Upper lobe of left lung (tissue), 6 donors: Measurements from ENCODE around the gene TFPI. TPM values are rescaled to one million over a fixed set of nuclear protein-coding genes. Genes with fewer than 3 reads are reported as not detected.

ENCODE experiments used
- ATAC-seq, 2 donors: fragments of 200-7000 bp; cut with Tn5 transposase; one replicate each; pipeline ENCODE4 v1.9.1; 2022; ENCODE audit warnings: mild to moderate bottlenecking in 2 of 2, moderate library complexity in 2 of 2; ENCODE audit not compliant: low FRiP score in 2 of 2
- DNase-seq, 2 donors: peaks; one replicate each; pipeline ENCODE4 v3.0.0-alpha.2; 2019 to 2020
- H3K27ac ChIP-seq, 4 donors: fragments of 200-600 bp; sonication (generic); one replicate each; pipeline ENCODE4 v1.5.1; 2016 to 2019
- H3K27me3 ChIP-seq, 4 donors: fragments of 200-600 bp; sonication (generic); one replicate each; pipeline ENCODE4 v1.5.1; 2017 to 2019
- H3K36me3 ChIP-seq, 4 donors: fragments of 200-600 bp; sonication (generic); one replicate each; pipeline ENCODE4 v1.5.1; 2016 to 2019
- H3K4me1 ChIP-seq, 4 donors: fragments of 200-600 bp; sonication (generic); one replicate each; pipeline ENCODE4 v1.5.1; 2018 to 2019
- H3K4me3 ChIP-seq, 4 donors: fragments of 200-600 bp; sonication (generic); one replicate each; pipeline ENCODE4 v1.5.1; 2017 to 2019; ENCODE audit warnings: mild to moderate bottlenecking in 2 of 4, moderate library complexity in 1 of 4
- H3K9me3 ChIP-seq, 4 donors: fragments of 200-600 bp; sonication (generic); one replicate each; pipeline ENCODE4 v1.5.1; 2018 to 2019
- EP300 ChIP-seq, 4 donors: sonication (generic); formaldehyde crosslinking; IDR thresholded peaks; one replicate each; pipeline ENCODE4 v1.5.1; 2017; ENCODE audit warnings: antibody characterized with exemption in 4 of 4, control low read depth in 2 of 4
- POLR2A ChIP-seq, 4 donors: fragments of 450-650 bp; IDR thresholded peaks; one replicate each; pipeline ENCODE4 v1.5.1; 2016 to 2017; ENCODE audit warnings: antibody characterized with exemption in 4 of 4, mild to moderate bottlenecking in 2 of 4
- POLR2AphosphoS5 ChIP-seq, 2 donors: sonication (generic); formaldehyde crosslinking; IDR thresholded peaks; one replicate each; pipeline ENCODE4 v1.5.1; 2017; ENCODE audit warnings: antibody characterized with exemption in 2 of 2
- WGBS, 2 donors: methylation state at CpG; one replicate each; pipeline ENCODE4 v1.1.5; 2017 to 2018; 5-methylcytosine and 5-hydroxymethylcytosine counted together
- total RNA-seq, 6 donors: library from RNA; depleted of rRNA in 4 of 6; stranded (reverse); fragments of >200 nt in 4 of 6; gene quantifications; one replicate each; pipeline versions ENCODE4 v1.1.0 to v1.2.1, GENCODE V29; 2016 to 2021
- TF ChIP-seq, protein P1 (sequence below), 6 experiments: fragments of 450-650 bp in 4 of 6; fragments of 200-600 bp in 2 of 6; sonication (generic) in 2 of 6; IDR thresholded peaks; one replicate each; pipeline ENCODE4 v1.5.1; 2016 to 2019; ENCODE audit warnings: antibody characterized with exemption in 6 of 6
- donor health status: DM: no; HTN: no; CAD: no; lungs with moderate emphysema.
- donor health status: DM: no; HTN: yes; CAD: no; lungs with severe emphysema.

The TFPI gene
- total RNA-seq, 6 donors from 2014 or later = 92.3 to 293 (median 243) TPM

- Histone ChIP-seq H3K27me3 (no peaks in the 10 kb centered on the region), H3K36me3 (peaks cover 0 to 13% (median 0%) of the 10 kb centered on the region in 4 donors), H3K27ac (peak overlapping the region; percentile 47 to 86 (median 82)), H3K4me3 (no peak overlapping the region), H3K9me3 (no peaks in the 10 kb centered on the region), H3K4me1 (peaks cover 41 to 72% (median 58%) of the 10 kb centered on the region in 4 donors)
- TF ChIP-seq POLR2AphosphoS5 (IDR thresholded peaks at IDR 0.05) (no peak), POLR2A (IDR thresholded peaks at IDR 0.05) (no peak), EP300 (IDR thresholded peaks at IDR 0.05) (no peak)
- TF ChIP-seq, protein P1, sequence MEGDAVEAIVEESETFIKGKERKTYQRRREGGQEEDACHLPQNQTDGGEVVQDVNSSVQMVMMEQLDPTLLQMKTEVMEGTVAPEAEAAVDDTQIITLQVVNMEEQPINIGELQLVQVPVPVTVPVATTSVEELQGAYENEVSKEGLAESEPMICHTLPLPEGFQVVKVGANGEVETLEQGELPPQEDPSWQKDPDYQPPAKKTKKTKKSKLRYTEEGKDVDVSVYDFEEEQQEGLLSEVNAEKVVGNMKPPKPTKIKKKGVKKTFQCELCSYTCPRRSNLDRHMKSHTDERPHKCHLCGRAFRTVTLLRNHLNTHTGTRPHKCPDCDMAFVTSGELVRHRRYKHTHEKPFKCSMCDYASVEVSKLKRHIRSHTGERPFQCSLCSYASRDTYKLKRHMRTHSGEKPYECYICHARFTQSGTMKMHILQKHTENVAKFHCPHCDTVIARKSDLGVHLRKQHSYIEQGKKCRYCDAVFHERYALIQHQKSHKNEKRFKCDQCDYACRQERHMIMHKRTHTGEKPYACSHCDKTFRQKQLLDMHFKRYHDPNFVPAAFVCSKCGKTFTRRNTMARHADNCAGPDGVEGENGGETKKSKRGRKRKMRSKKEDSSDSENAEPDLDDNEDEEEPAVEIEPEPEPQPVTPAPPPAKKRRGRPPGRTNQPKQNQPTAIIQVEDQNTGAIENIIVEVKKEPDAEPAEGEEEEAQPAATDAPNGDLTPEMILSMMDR (IDR thresholded peaks at IDR 0.05) = no peak
- ATAC-seq = no peak
- 44 to 54% methylated on average over 1 of the region's 1 CpG for WGBS, 2 donors
- DNase-seq = no peak
These were observed 8.9 kb downstream of the TFPI start for GRCh38 chr2:187545238-187545751.

- DNase-seq (peak; percentile 41 to 64), ATAC-seq (no peak)
- Histone ChIP-seq H3K27me3 (no peaks in the 10 kb centered on the region), H3K4me3 (no peak overlapping the region), H3K27ac (peak overlapping the region; percentile 47 to 86 (median 82)), H3K9me3 (no peaks in the 10 kb centered on the region), H3K4me1 (peaks cover 46 to 72% (median 60%) of the 10 kb centered on the region in 4 donors), H3K36me3 (peaks cover 0 to 20% (median 0%) of the 10 kb centered on the region in 4 donors)
- WGBS, 2 donors = 74 to 77% methylated on average over 16 of the region's 16 CpGs
- TF ChIP-seq POLR2AphosphoS5 (IDR thresholded peaks at IDR 0.05) = peak in 1 of 2 donors; percentile 16
- TF ChIP-seq EP300 (IDR thresholded peaks at IDR 0.05) = peak in 1 of 4 donors; percentile 10
- TF ChIP-seq POLR2A (IDR thresholded peaks at IDR 0.05) = no peak
- TF ChIP-seq, protein P1 (IDR thresholded peaks at IDR 0.05) = no peak
These were observed 9.7 kb downstream of the TFPI start for GRCh38 chr2:187544371-187545080.

GRCh38 chr2:187543488-187543887 is 10.7 kb downstream of the TFPI start:
- peaks cover 0 to 25% (median 0%) of the 10 kb centered on the region in 4 donors for H3K36me3 ChIP-seq
- H3K27me3 ChIP-seq = no peaks in the 10 kb centered on the region
- no peaks in the 10 kb centered on the region for H3K9me3 ChIP-seq
- ATAC-seq (no peak), DNase-seq (no peak)
- H3K4me1 ChIP-seq = peaks cover 38 to 62% (median 56%) of the 10 kb centered on the region in 4 donors
- TF ChIP-seq POLR2AphosphoS5 (IDR thresholded peaks at IDR 0.05) = no peak
- H3K4me3 ChIP-seq = no peak overlapping the region
- H3K27ac ChIP-seq = peak overlapping the region; percentile 47 to 86 (median 82)

GRCh38 chr2:187542123-187542522 is 12.1 kb downstream of the TFPI start:
- H3K27ac ChIP-seq = peak overlapping the region; percentile 55 to 86 (median 82)

More at GRCh38 chr2:187542123-187542522, 12.1 kb downstream of the TFPI start:
- Histone ChIP-seq H3K9me3 (peaks cover 0 to 5% (median 0%) of the 10 kb centered on the region in 4 donors), H3K4me1 (peaks cover 37 to 54% (median 50%) of the 10 kb centered on the region in 4 donors), H3K36me3 (peaks cover 0 to 31% (median 0%) of the 10 kb centered on the region in 4 donors), H3K27me3 (no peaks in the 10 kb centered on the region), H3K4me3 (no peak overlapping the region)
- ATAC-seq = no peak
- no peak for DNase-seq
- WGBS, 2 donors = 73 to 74% methylated on average over 2 of the region's 2 CpGs
- TF ChIP-seq, protein P1 (IDR thresholded peaks at IDR 0.05) = no peak
- no peak for TF ChIP-seq POLR2A (IDR thresholded peaks at IDR 0.05)
- TF ChIP-seq POLR2AphosphoS5 (IDR thresholded peaks at IDR 0.05) = no peak
- no peak for TF ChIP-seq EP300 (IDR thresholded peaks at IDR 0.05)
